Glomerular visceral epithelial cell (primary cell): ENCODE measurements around the gene ACACA.

Experiments
- DNase-seq: peaks from one replicate; pipeline ENCODE4 v3.0.0-alpha.2; 2016; ENCODE audit errors: extremely low spot score

Gene ACACA

GRCh38 chr17:37292429-37293139 is 114.1 kb downstream of the ACACA start:
- DNase-seq, result no peak

GRCh38 chr17:37291351-37291750 is 115.3 kb downstream of the ACACA start:
- no peak for DNase-seq

- DNase-seq, result no peak
These were observed 120.2 kb downstream of the ACACA start for GRCh38 chr17:37286430-37286829.

GRCh38 chr17:37284191-37284590 is 122.4 kb downstream of the ACACA start:
- no peak for DNase-seq

- no peak for DNase-seq
These were observed 123.1 kb downstream of the ACACA start for GRCh38 chr17:37283414-37283961.

- DNase-seq, result peak; percentile 38
These were observed 125.8 kb downstream of the ACACA start for GRCh38 chr17:37280841-37281240.

GRCh38 chr17:37278247-37278894 is 128.3 kb downstream of the ACACA start:
- no peak for DNase-seq

- DNase-seq, result peak; percentile 35
These were observed 130.2 kb downstream of the ACACA start for GRCh38 chr17:37276475-37276874.

GRCh38 chr17:37274461-37274860 is 132.2 kb downstream of the ACACA start:
- no peak for DNase-seq

- DNase-seq, result no peak
These were observed 133.1 kb downstream of the ACACA start for GRCh38 chr17:37273409-37274051.

- DNase-seq, result no peak
These were observed 141.0 kb downstream of the ACACA start for GRCh38 chr17:37265446-37266173.

GRCh38 chr17:37261286-37261685 is 145.3 kb downstream of the ACACA start:
- DNase-seq, result peak; percentile 49

GRCh38 chr17:37259030-37259735 is 147.5 kb downstream of the ACACA start:
- peak; percentile 64 for DNase-seq

GRCh38 chr17:37256627-37257026 is 150.0 kb downstream of the ACACA start:
- no peak for DNase-seq

- DNase-seq, result no peak
These were observed 151.2 kb downstream of the ACACA start for GRCh38 chr17:37255432-37255831.

GRCh38 chr17:37247825-37248224 is 158.8 kb downstream of the ACACA start:
- DNase-seq, result no peak

- no peak for DNase-seq
These were observed 160.6 kb downstream of the ACACA start for GRCh38 chr17:37246085-37246484.

GRCh38 chr17:37240381-37240780 is 166.3 kb downstream of the ACACA start:
- no peak for DNase-seq

- peak; percentile 24 for DNase-seq
These were observed 166.8 kb downstream of the ACACA start for GRCh38 chr17:37239690-37240334.

- no peak for DNase-seq
These were observed 172.5 kb downstream of the ACACA start for GRCh38 chr17:37234106-37234505.

GRCh38 chr17:37233036-37233435 is 173.6 kb downstream of the ACACA start:
- DNase-seq, result no peak
